K562 (cell line): ENCODE measurements around the gene ZNF564. TPM values are rescaled to one million over a fixed set of nuclear protein-coding genes. Genes with fewer than 3 reads are reported as not detected.
A peak's percentile ranks its signal among the peaks of the same experiment; 100 is the strongest.

ENCODE experiments used
- ATAC-seq: fragments of 200-7000 bp; cut with Tn5 transposase; 3 replicates; pipeline ENCODE4 v1.9.1; 2020; ENCODE audit warnings: moderate library complexity
- BruUV-seq: library from RNA; stranded (reverse); fragments of 400-500 nt; replicated peaks from 2 replicates; lab custom pipeline; 2021; lab: Mats Ljungman, UMichigan
- CTCF ChIA-PET: fragments of 300-600 bp; formaldehyde crosslinking; extraction: SDS; loops from one replicate; lab custom pipeline; 2021; ENCODE audit warnings: low intra/inter-chr PET ratio; lab: Yijun Ruan, JAX
- POLR2A ChIA-PET: fragments of 300-600, 350-650 bp; sonication (Branson Sonifier 250); formaldehyde crosslinking; extraction: SDS; loops from one replicate; lab custom pipeline; 2021; ENCODE audit warnings: antibody characterized with exemption, inconsistent platforms; lab: Yijun Ruan, JAX
- DNase-seq, 4 experiments: peaks; one replicate each; pipeline versions ENCODE4 v3.0.0 to v3.0.0-alpha.2; 2011 to 2018; ENCODE audit warnings: low spot score in 3 of 4, mixed read lengths in 3 of 4; ENCODE audit errors: extremely low read depth in 1 of 4
- FAIRE-seq: peaks from 2 replicates; lab custom pipeline; 2011; peaks lifted over from hg19 to GRCh38; lab: Jason Lieb, UNC
- H2AFZ ChIP-seq: 2 replicates; pipeline ENCODE4 v1.6.0; 2011; ENCODE audit warnings: low read depth, low read length, control low read depth, inconsistent platforms
- H3K27ac ChIP-seq: fragments of 200-600 bp; 3 replicates; pipeline ENCODE4 v1.8.0; 2011; ENCODE audit warnings: low read depth, mild to moderate bottlenecking, control low read depth, inconsistent platforms, low read length, moderate library complexity, mixed read lengths; ENCODE audit errors: extremely low read depth
- H3K27me3 ChIP-seq, 2 experiments: fragments of 300-600 bp in 1 of 2; 2 replicates in 1 of 2; 3 replicates in 1 of 2; pipeline versions ENCODE4 v1.6.0 to v1.8.0; 2011; ENCODE audit warnings: inconsistent platforms in 2 of 2, low read length in 2 of 2, mild to moderate bottlenecking in 1 of 2, mixed read lengths in 1 of 2, moderate library complexity in 1 of 2; ENCODE audit not compliant: control insufficient read depth in 2 of 2, insufficient read depth in 2 of 2
- H3K36me3 ChIP-seq: fragments of 300-600 bp; 3 replicates; pipeline ENCODE4 v1.8.0; 2011; ENCODE audit warnings: mild to moderate bottlenecking, low read length, inconsistent platforms; ENCODE audit not compliant: control insufficient read depth, insufficient read depth
- H3K4me1 ChIP-seq, 2 experiments: fragments of 200-600 bp in 1 of 2; replicated peaks in 1 of 2; 2 replicates in 1 of 2; 3 replicates in 1 of 2; pipeline versions ENCODE4 v1.5.1 to v1.8.0; 2011; ENCODE audit warnings: inconsistent platforms in 2 of 2, low read length in 2 of 2, mild to moderate bottlenecking in 1 of 2, mixed read lengths in 1 of 2, moderate library complexity in 1 of 2; ENCODE audit not compliant: control insufficient read depth in 2 of 2, insufficient read depth in 2 of 2
- H3K4me2 ChIP-seq: 2 replicates; pipeline ENCODE4 v1.6.1; 2011; ENCODE audit warnings: low read length, control low read depth, inconsistent platforms, mixed read lengths; ENCODE audit not compliant: insufficient read depth
- H3K4me3 ChIP-seq: fragments of 200-600 bp; sonication (generic), shearing (Covaris generic); 2 replicates; pipeline ENCODE4 v1.5.1; 2016; ENCODE audit warnings: control low read depth, inconsistent platforms
- H3K79me2 ChIP-seq: fragments of 200-600 bp; 3 replicates; pipeline ENCODE4 v1.8.0; 2011; ENCODE audit warnings: low read length, inconsistent platforms; ENCODE audit not compliant: control insufficient read depth, insufficient read depth
- H3K9ac ChIP-seq, 2 experiments: 2 replicates each; pipeline versions ENCODE4 v1.6.0 to v1.6.1; 2011; ENCODE audit warnings: low read depth in 2 of 2, low read length in 2 of 2, control low read depth in 1 of 2, inconsistent platforms in 1 of 2, mild to moderate bottlenecking in 1 of 2, mixed read lengths in 1 of 2; ENCODE audit not compliant: insufficient read depth in 1 of 2
- H3K9me1 ChIP-seq: one replicate; pipeline ENCODE4 v1.6.0; 2011; ENCODE audit warnings: inconsistent platforms, mild to moderate bottlenecking, low read length, moderate library complexity; ENCODE audit not compliant: control insufficient read depth, insufficient read depth
- H3K9me3 ChIP-seq: replicated peaks from 2 replicates; pipeline ENCODE4 v1.5.1; 2011; ENCODE audit warnings: low read depth, low read length, inconsistent platforms; ENCODE audit not compliant: control insufficient read depth, insufficient read depth
- H4K20me1 ChIP-seq: replicated peaks from 2 replicates; pipeline ENCODE4 v1.6.1; 2011; ENCODE audit warnings: low read length, inconsistent platforms, mixed read lengths; ENCODE audit not compliant: control insufficient read depth, insufficient read depth
- C11orf30 ChIP-seq: fragments of 450-650 bp; IDR thresholded peaks from 2 replicates; pipeline ENCODE4 v1.6.1; 2016; ENCODE audit warnings: low read depth, mild to moderate bottlenecking
- CAMTA2 ChIP-seq: fragments of 250-450 bp; sonication (Bioruptor Pico); conservative IDR thresholded peaks from 2 replicates; pipeline ENCODE4 v1.5.1; 2022
- CBX1 ChIP-seq: sonication (generic); IDR thresholded peaks from 2 replicates; pipeline ENCODE4 v1.6.1; 2016; ENCODE audit warnings: antibody characterized with exemption, low read depth, mild to moderate bottlenecking
- CTCFL ChIP-seq: IDR thresholded peaks from 2 replicates; pipeline ENCODE4 v1.6.1; 2011; ENCODE audit warnings: borderline replicate concordance, low read depth, mild to moderate bottlenecking, moderate library complexity, low read length; ENCODE audit not compliant: insufficient read depth, poor library complexity, severe bottlenecking
- E2F8 ChIP-seq: fragments of 450-650 bp; IDR thresholded peaks from 2 replicates; pipeline ENCODE4 v1.7.1; 2018; ENCODE audit warnings: mild to moderate bottlenecking, low read depth; ENCODE audit not compliant: partially characterized antibody
- HMG20A ChIP-seq: fragments of 450-650 bp; formaldehyde crosslinking; conservative IDR thresholded peaks from 2 replicates; pipeline ENCODE4 v1.4.0; 2020; ENCODE audit warnings: mild to moderate bottlenecking, mixed read lengths
- MAFG ChIP-seq: fragments of 450-650 bp; conservative IDR thresholded peaks from 2 replicates; pipeline ENCODE4 v1.6.1; 2016; ENCODE audit warnings: missing genetic modification characterization, missing compliant biosample characterization
- MAFK ChIP-seq: IDR thresholded peaks from 2 replicates; pipeline ENCODE4 v1.6.1; 2011; ENCODE audit warnings: low read length, improper control_type of control experiment
- RBFOX2 ChIP-seq: fragments of 200-400 bp; formaldehyde crosslinking; IDR thresholded peaks from 2 replicates; pipeline ENCODE4 v1.6.1; 2017; ENCODE audit warnings: low read depth, mild to moderate bottlenecking, low read length, moderate library complexity
- SMAD2 ChIP-seq: fragments of 150-350 bp; IDR thresholded peaks from 2 replicates; pipeline ENCODE4 v1.6.1; 2014; ENCODE audit warnings: low read depth, mild to moderate bottlenecking, low read length
- ZNF121 ChIP-seq: sonication (generic); formaldehyde crosslinking; conservative IDR thresholded peaks from 2 replicates; pipeline ENCODE4 v1.8.0; 2022; ENCODE audit warnings: missing genetic modification reagents
- ZNF165 ChIP-seq: fragments of 250-450 bp; sonication (Bioruptor Pico); IDR thresholded peaks from 2 replicates; pipeline ENCODE4 v1.4.0; 2020; ENCODE audit warnings: borderline replicate concordance
- ZNF551 ChIP-seq: fragments of 250-450 bp; sonication (Bioruptor Pico); IDR thresholded peaks from 2 replicates; pipeline ENCODE4 v1.5.0; 2021; ENCODE audit warnings: mild to moderate bottlenecking, moderate library complexity
- ZNF586 ChIP-seq: fragments of 450-650 bp; formaldehyde crosslinking; conservative IDR thresholded peaks from 2 replicates; pipeline ENCODE4 v1.4.0; 2020; ENCODE audit warnings: mild to moderate bottlenecking, moderate library complexity
- ZNF707 ChIP-seq: fragments of 250-450 bp; sonication (Bioruptor Pico); conservative IDR thresholded peaks from 2 replicates; pipeline ENCODE4 v1.8.0; 2022; ENCODE audit warnings: inconsistent platforms, mild to moderate bottlenecking, moderate library complexity
- WGBS: fragments of 100-300 bp; shearing (Covaris generic); methylation state at CpG from one replicate; pipeline ENCODE4 v1.1.6; 2016; ENCODE audit warnings: low coverage, mixed read lengths; ENCODE audit not compliant: insufficient coverage; ENCODE audit errors: missing lambda C conversion rate; 5-methylcytosine and 5-hydroxymethylcytosine counted together
- in situ Hi-C: fragments of 300-500 bp; cut with MboI; formaldehyde crosslinking; loops from 4 replicates; pipeline ENCODE4 v1.15.0; 2018; ENCODE audit warnings: inconsistent platforms, mixed read lengths
- intact Hi-C: fragments of 100-400 bp; cut with micrococcal nuclease; formaldehyde crosslinking; loops from 2 replicates; pipeline ENCODE4 v1.14.2; 2022
- polyA plus RNA-seq, 8 experiments: library from polyadenylated mRNA; depleted of rRNA in 4 of 8; stranded (reverse) in 5 of 8; unstranded in 3 of 8; fragments of >200 nt; fragmentation: Nextera tagmentation in 2 of 8; fragmentation: Illumina TruSeq in 1 of 8; extraction: Ambion mirVana in 2 of 8; extraction: Trizol in 1 of 8; gene quantifications; 2 replicates each; pipeline versions ENCODE4 v1.2.1 to v1.2.3, GENCODE V29; 2011 to 2014; ENCODE audit warnings: inconsistent platforms in 1 of 8, missing spikeins in 1 of 8
- total RNA-seq, 7 experiments: library from RNA; depleted of rRNA in 6 of 7; stranded (reverse); fragments of >200 nt in 6 of 7; fragmentation: Illumina TruSeq in 2 of 7; extraction: Trizol in 2 of 7; gene quantifications; 2 replicates each; pipeline versions ENCODE4 v1.2.1 to v1.2.3, GENCODE V29; 2011 to 2021; ENCODE audit warnings: low replicate concordance in 1 of 7

Gene ZNF564
- total and polyA plus RNA-seq, 9 of the 15 experiments (the other 6 are each of a cell fraction or from before 2014, with no cell fraction given), result 1.4 to 8.1 (median 5.6) TPM

GRCh38 chr19:12546903-12547302, 4.4 kb downstream of the ZNF564 start (continued):
- no peak for TF ChIP-seq E2F8
- 0 out of 2 replicates have a peak, but pooled peaks have one; percentile 18 for TF ChIP-seq RBFOX2
- no peak for TF ChIP-seq SMAD2
- no peak for TF ChIP-seq ZNF551 (CRISPR knock-in tag)
- TF ChIP-seq ZNF165 (CRISPR knock-in tag), result no peak
- TF ChIP-seq CBX1, result no peak
- peak; percentile 71 for TF ChIP-seq ZNF121 (CRISPR knock-in tag)

DNA sequence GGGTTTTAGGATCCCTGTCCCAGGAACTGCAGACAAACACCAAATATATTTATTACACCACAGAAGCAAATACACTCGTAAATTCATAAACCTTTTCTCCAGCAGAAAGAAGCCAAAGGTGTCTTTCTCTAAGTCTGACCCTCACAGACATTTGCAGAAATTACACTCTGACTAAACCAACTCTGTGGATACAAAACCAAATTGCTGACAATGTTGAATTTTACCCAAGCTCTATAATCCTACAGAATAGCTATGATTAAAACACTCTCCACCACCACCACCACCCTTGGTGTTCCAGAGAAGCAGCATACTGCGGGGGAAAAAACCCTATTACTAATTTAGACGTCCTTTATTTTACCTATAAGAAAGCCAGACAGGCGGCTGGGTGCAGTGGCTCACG, 5.2 kb downstream of the ZNF564 start:
- ChIA-PET POLR2A (interaction anchor here (0.8 kb wide), 1 partner anchor 376 kb away, joined by 3 read pairs; no protein-coding TSS in a partner anchor), CTCF (no interaction called here)
- Histone ChIP-seq H3K9me1 (no peaks in the 10 kb centered on the region), H3K36me3 (peaks cover 49% of the 10 kb centered on the region), H3K27ac (peak overlapping the region; percentile 95), H4K20me1 (no peaks in the 10 kb centered on the region), H3K79me2 (peaks cover 74% of the 10 kb centered on the region), H3K4me2 (no peak overlapping the region), H3K9me3 (peaks cover 50% of the 10 kb centered on the region), H3K4me3 (no peak overlapping the region), H3K27me3 (no peaks in the 10 kb centered on the region), H2AFZ (no peak overlapping the region), H3K9ac (peak overlapping the region in 1 of 2 experiments; percentile 12; a peak in 1 of 4 replicates), H3K4me1 (peaks cover 35 to 36% of the 10 kb centered on the region in 2 experiments)
- FAIRE-seq (no peak), ATAC-seq (no peak), DNase-seq (no peak)
- intact Hi-C loops, result no loop called here
- BruUV-seq, result no TSS peak
- in situ Hi-C loops, result no loop called here
- 85% methylated on average over 5 of the region's 5 CpGs for WGBS
- TF ChIP-seq C11orf30 (peak; percentile 75), MAFG (peak; percentile 62), HMG20A (CRISPR knock-in tag) (no peak), CTCFL (no peak), MAFK (peak; percentile 55; the same call in 1 of the 2 replicates), CAMTA2 (CRISPR knock-in tag) (no peak), ZNF586 (CRISPR knock-in tag) (no peak), ZNF707 (CRISPR knock-in tag) (no peak)
